HepG2 (cell line): ENCODE data around the gene CFAP100. TPM values are rescaled to one million over a fixed set of nuclear protein-coding genes. Genes with fewer than 3 reads are reported as not detected.

Experiments
- ATAC-seq: fragments of 200-7000 bp; cut with Tn5 transposase; 3 replicates; pipeline ENCODE4 v1.9.1; 2020; ENCODE audit warnings: mild to moderate bottlenecking, moderate library complexity
- BruUV-seq: library from RNA; stranded (reverse); fragments of 400-500 nt; replicated peaks from 2 replicates; lab custom pipeline; 2021; lab: Mats Ljungman, UMichigan
- CTCF ChIA-PET: fragments of 300-600 bp; formaldehyde crosslinking; extraction: SDS; loops from one replicate; lab custom pipeline; 2021; ENCODE audit warnings: low total read pairs, inconsistent platforms, low intra/inter-chr PET ratio; lab: Yijun Ruan, JAX
- POLR2A ChIA-PET: fragments of 350-600 bp; sonication (Branson Sonifier 250); formaldehyde crosslinking; loops from one replicate; lab custom pipeline; 2020; ENCODE audit warnings: antibody characterized with exemption, inconsistent platforms; lab: Yijun Ruan, JAX
- DNase-seq: peaks from one replicate; pipeline ENCODE4 v3.0.0-alpha.2; 2015; ENCODE audit warnings: low spot score
- FAIRE-seq: peaks from 3 replicates; lab custom pipeline; 2011; peaks lifted over from hg19 to GRCh38; lab: Jason Lieb, UNC
- H2AFZ ChIP-seq: one replicate; pipeline ENCODE4 v1.6.1; 2011; ENCODE audit warnings: low read length, inconsistent platforms
- H3K27ac ChIP-seq: fragments of 300-600 bp; 3 replicates; pipeline ENCODE4 v1.8.0; 2011; ENCODE audit warnings: mixed run types, mild to moderate bottlenecking, mixed read lengths, low read length, inconsistent platforms; ENCODE audit not compliant: insufficient read depth; ENCODE audit errors: extremely low read length
- H3K27me3 ChIP-seq, 2 experiments: fragments of 200-600 bp in 1 of 2; 2 replicates in 1 of 2; 3 replicates in 1 of 2; pipeline versions ENCODE4 v1.6.0 to v1.8.0; 2011; ENCODE audit warnings: low read length in 2 of 2, mild to moderate bottlenecking in 2 of 2, moderate library complexity in 2 of 2, inconsistent platforms in 1 of 2; ENCODE audit not compliant: insufficient read depth in 2 of 2, control insufficient read depth in 1 of 2
- H3K36me3 ChIP-seq, 2 experiments: fragments of 200-600 bp in 1 of 2; replicated peaks in 1 of 2; 2 replicates in 1 of 2; 3 replicates in 1 of 2; pipeline versions ENCODE4 v1.5.1 to v1.8.0; 2011; ENCODE audit warnings: low read length in 2 of 2, inconsistent platforms in 1 of 2; ENCODE audit not compliant: insufficient read depth in 2 of 2, control insufficient read depth in 1 of 2
- H3K4me1 ChIP-seq: 2 replicates; pipeline ENCODE4 v1.5.1; 2012; ENCODE audit warnings: low read length, inconsistent platforms; ENCODE audit not compliant: insufficient read depth
- H3K4me2 ChIP-seq: 2 replicates; pipeline ENCODE4 v1.6.0; 2011; ENCODE audit warnings: low read depth, low read length, inconsistent platforms
- H3K4me3 ChIP-seq, 3 experiments: fragments of 200-600 bp in 1 of 3; sonication (generic), shearing (Covaris generic) in 1 of 3; replicated peaks in 1 of 3; 2 replicates each; pipeline ENCODE4 v1.5.1; 2011 to 2016; ENCODE audit warnings: low read length in 3 of 3, inconsistent platforms in 2 of 3, low read depth in 2 of 3, mild to moderate bottlenecking in 2 of 3, control low read depth in 1 of 3, mixed read lengths in 1 of 3; ENCODE audit not compliant: insufficient read depth in 1 of 3
- H3K79me2 ChIP-seq: one replicate; pipeline ENCODE4 v1.6.1; 2011; ENCODE audit warnings: low read length, inconsistent platforms; ENCODE audit not compliant: insufficient read depth
- H3K9ac ChIP-seq: 2 replicates; pipeline ENCODE4 v1.6.0; 2011; ENCODE audit warnings: mild to moderate bottlenecking, low read depth, low read length, inconsistent platforms; ENCODE audit not compliant: insufficient read depth
- H3K9me3 ChIP-seq: 2 replicates; pipeline ENCODE4 v1.5.1; 2012; ENCODE audit warnings: mild to moderate bottlenecking, low read length
- H4K20me1 ChIP-seq: 2 replicates; pipeline ENCODE4 v1.6.0; 2011; ENCODE audit warnings: inconsistent platforms, mild to moderate bottlenecking, low read length, moderate library complexity; ENCODE audit not compliant: insufficient read depth
- HOXA3 ChIP-seq: sonication (generic); formaldehyde crosslinking; IDR thresholded peaks from 2 replicates; pipeline ENCODE4 v1.5.0; 2020; ENCODE audit warnings: missing genetic modification reagents
- JUNB ChIP-seq: sonication (generic); formaldehyde crosslinking; IDR thresholded peaks from 2 replicates; pipeline ENCODE4 v1.8.0; 2022; ENCODE audit warnings: missing genetic modification reagents, mild to moderate bottlenecking, borderline replicate concordance
- NCOA2 ChIP-seq: sonication (generic); formaldehyde crosslinking; IDR thresholded peaks from 2 replicates; pipeline ENCODE4 v1.8.0; 2022; ENCODE audit warnings: inconsistent platforms
- NCOA5 ChIP-seq: sonication (generic); formaldehyde crosslinking; IDR thresholded peaks from 2 replicates; pipeline ENCODE4 v1.4.0; 2020; ENCODE audit warnings: missing genetic modification reagents
- NFYB ChIP-seq: sonication (generic); formaldehyde crosslinking; IDR thresholded peaks from 2 replicates; pipeline ENCODE4 v1.4.0; 2020; ENCODE audit warnings: missing genetic modification reagents
- PLSCR1 ChIP-seq: sonication (generic); formaldehyde crosslinking; IDR thresholded peaks from 2 replicates; pipeline ENCODE4 v1.5.0; 2020; ENCODE audit warnings: missing genetic modification reagents, mild to moderate bottlenecking, borderline replicate concordance
- ZNF335 ChIP-seq: sonication (generic); formaldehyde crosslinking; IDR thresholded peaks from 2 replicates; pipeline ENCODE4 v1.4.0; 2020; ENCODE audit warnings: missing genetic modification reagents
- ZNF407 ChIP-seq: sonication (generic); formaldehyde crosslinking; IDR thresholded peaks from one replicate; pipeline ENCODE4 v1.5.1; 2020; ENCODE audit warnings: mild to moderate bottlenecking, missing genetic modification reagents; ENCODE audit errors: not compliant biosample characterization
- ZNF530 ChIP-seq: sonication (generic); formaldehyde crosslinking; IDR thresholded peaks from 2 replicates; pipeline ENCODE4 v1.5.0; 2020; ENCODE audit warnings: low read depth, mild to moderate bottlenecking, missing genetic modification reagents
- ZNF562 ChIP-seq: sonication (generic); formaldehyde crosslinking; IDR thresholded peaks from 2 replicates; pipeline ENCODE4 v1.8.0; 2022; ENCODE audit warnings: missing genetic modification reagents, borderline replicate concordance
- ZNF775 ChIP-seq: sonication (generic); formaldehyde crosslinking; IDR thresholded peaks from 2 replicates; pipeline ENCODE4 v1.4.0; 2020; ENCODE audit warnings: missing genetic modification reagents, mild to moderate bottlenecking, moderate library complexity, borderline replicate concordance
- WGBS: methylation state at CpG from one replicate; pipeline ENCODE4 v1.1.6; 2017; ENCODE audit warnings: low lambda C conversion rate; 5-methylcytosine and 5-hydroxymethylcytosine counted together
- in situ Hi-C: cut with HindIII; loops from 2 replicates; pipeline ENCODE4 v1.10.0; 2017; ENCODE audit warnings: low pct_unique_long_range_greater_than_20kb; ENCODE audit not compliant: extremely low pct_ligation_motif_present
- intact Hi-C: fragments of 100-400 bp; cut with micrococcal nuclease; formaldehyde crosslinking; loops from one replicate; pipeline ENCODE4 v1.10.0; 2022; ENCODE audit not compliant: unreplicated experiment
- polyA plus RNA-seq, 8 experiments: library from polyadenylated mRNA; depleted of rRNA in 3 of 8; stranded (reverse) in 7 of 8; unstranded in 1 of 8; fragments of >200 nt; fragmentation: Illumina TruSeq in 4 of 8; extraction: Trizol in 4 of 8; gene quantifications; 2 replicates each; pipeline versions ENCODE4 v1.2.1 to v1.2.3, GENCODE V29; 2011 to 2016; ENCODE audit warnings: low read depth in 4 of 8, missing spikeins in 1 of 8, mixed read lengths in 1 of 8; ENCODE audit not compliant: insufficient read depth in 1 of 8
- total RNA-seq, 5 experiments: library from RNA; depleted of rRNA; stranded (reverse); fragments of >200 nt; fragmentation: Illumina TruSeq; extraction: Trizol; gene quantifications; 2 replicates each; pipeline ENCODE4 v1.2.3, GENCODE V29; 2016; ENCODE audit warnings: low read depth in 1 of 5

The CFAP100 gene
- total and polyA plus RNA-seq, 2 of the 13 experiments (the other 11 are each of a cell fraction or from before 2014, with no cell fraction given): 0.32 TPM; not detected in 1

- DNase-seq (no peak), FAIRE-seq (no peak), ATAC-seq (no peak)
- no TSS peak for BruUV-seq
- H3K27ac ChIP-seq: no peak overlapping the region
- no peak overlapping the region for H2AFZ ChIP-seq
- CTCF ChIA-PET: no interaction called here
- in situ Hi-C loops (no loop called here), intact Hi-C loops (no loop called here)
- H4K20me1 ChIP-seq: no peaks in the 10 kb centered on the region
- TF ChIP-seq ZNF407 (CRISPR knock-in tag) (no peak), NFYB (CRISPR knock-in tag) (no peak), ZNF335 (CRISPR knock-in tag) (no peak), ZNF530 (CRISPR knock-in tag) (no peak), HOXA3 (no peak), JUNB (CRISPR knock-in tag) (no peak), NCOA5 (no peak), ZNF775 (CRISPR knock-in tag) (no peak), NCOA2 (CRISPR knock-in tag) (no peak), PLSCR1 (CRISPR knock-in tag) (no peak), ZNF562 (CRISPR knock-in tag) (no peak)
- no peaks in the 10 kb centered on the region for H3K36me3 ChIP-seq
- H3K4me3 ChIP-seq: no peak overlapping the region
- H3K4me2 ChIP-seq: no peak overlapping the region; the same call in 1 of the 2 replicates
- H3K9ac ChIP-seq: no peak overlapping the region
- H3K9me3 ChIP-seq: no peaks in the 10 kb centered on the region
- H3K4me1 ChIP-seq: peaks cover 36% of the 10 kb centered on the region
- 0% methylated on average over 3 of the region's 3 CpGs for WGBS
- POLR2A ChIA-PET: no interaction called here
- H3K79me2 ChIP-seq: no peaks in the 10 kb centered on the region
- peaks cover 5 to 68% of the 10 kb centered on the region in 2 experiments for H3K27me3 ChIP-seq
Measured at GRCh38 chr3:126376444-126376843, 18.3 kb upstream of the CFAP100 start.
